HG03460 (cell line): ENCODE measurements around the gene C9orf43.
"Not testable (repeated sequence)": the region's sequence is repeated elsewhere in the genome, so short reads cannot be mapped to it uniquely, and the experiment has no call there.

Experiments
- ATAC-seq: cut with Tn5 transposase; IDR thresholded peaks from one replicate; pipeline ENCODE4 v1.9.1; 2021; ENCODE audit not compliant: unreplicated experiment

The C9orf43 gene

DNA sequence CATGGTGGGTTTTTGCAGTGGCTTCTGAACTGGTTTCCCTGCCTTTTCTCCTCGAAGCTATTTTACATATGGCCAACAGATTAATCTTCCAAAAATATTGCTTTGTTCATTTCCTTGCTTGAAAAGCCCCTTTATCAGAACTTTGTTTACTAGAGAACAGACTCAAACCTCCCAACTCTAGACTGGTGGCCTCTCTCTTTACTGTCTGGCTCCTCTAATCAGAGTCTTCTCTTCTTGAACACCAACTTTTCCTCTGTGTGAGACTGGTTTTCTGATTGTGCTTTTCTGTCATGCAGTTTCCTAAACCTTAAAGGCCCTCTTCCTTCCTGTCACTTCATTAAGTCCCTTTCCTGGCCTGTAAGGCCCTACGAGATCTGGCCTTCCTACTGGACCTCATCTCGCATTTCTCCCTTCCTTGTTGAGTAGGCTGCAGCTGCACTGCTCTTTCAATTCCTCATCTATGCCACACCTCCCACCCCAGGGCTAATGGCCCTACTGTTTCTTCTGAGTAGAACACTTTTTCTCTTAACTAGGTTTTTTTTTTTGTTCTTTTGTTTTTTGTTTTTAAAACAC is 5.7 kb downstream of the C9orf43 start:
- ATAC-seq: peak; percentile 97

- ATAC-seq: no peak
Measured at GRCh38 chr9:113417370-113417769, 6.8 kb downstream of the C9orf43 start.

DNA sequence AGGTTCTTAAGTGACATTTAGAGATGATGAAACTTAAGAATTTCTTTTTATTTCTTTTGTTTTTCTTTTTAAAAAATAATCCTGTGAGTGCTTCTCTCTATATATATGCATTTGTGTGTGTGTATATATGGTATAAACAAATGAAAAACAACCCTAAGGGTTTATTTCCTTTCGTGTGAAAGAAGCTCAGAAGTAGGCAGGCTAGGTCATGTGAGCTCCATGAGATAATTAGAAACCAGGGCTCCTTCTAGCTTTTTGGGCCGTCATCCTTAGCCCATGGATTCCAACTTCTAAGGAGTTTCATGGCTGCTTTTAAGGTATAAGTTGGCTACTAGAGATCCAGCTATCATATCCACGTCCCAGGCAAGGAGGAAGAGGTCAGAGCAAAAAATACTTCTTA is 11.2 kb downstream of the C9orf43 start:
- no peak for ATAC-seq

- no peak for ATAC-seq
Measured at GRCh38 chr9:113425072-113425471, 14.5 kb downstream of the C9orf43 start.

DNA sequence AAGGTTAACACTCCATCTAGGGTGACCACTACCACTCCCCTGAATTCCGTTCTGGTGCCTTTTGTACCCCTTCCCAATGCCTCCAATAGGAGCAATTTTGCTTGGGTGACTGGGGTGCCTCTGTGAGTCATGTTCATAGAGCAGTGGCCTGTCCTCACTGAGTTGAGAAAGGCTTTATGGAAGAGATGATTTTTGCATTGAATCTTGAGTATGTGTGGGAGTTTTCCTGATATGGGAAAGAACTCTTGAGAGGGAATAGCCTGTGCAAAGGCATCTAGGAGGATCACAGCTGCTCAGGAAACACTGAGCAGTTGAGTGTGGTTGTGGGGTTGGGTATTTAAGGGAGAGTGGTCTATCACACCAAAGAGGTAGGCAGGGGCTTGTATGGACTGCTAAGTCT is 16.2 kb downstream of the C9orf43 start:
- ATAC-seq: no peak

GRCh38 chr9:113427629-113428028 is 17.1 kb downstream of the C9orf43 start:
- no peak for ATAC-seq

- ATAC-seq: no peak
Measured at GRCh38 chr9:113428062-113428615, 17.6 kb downstream of the C9orf43 start.

DNA sequence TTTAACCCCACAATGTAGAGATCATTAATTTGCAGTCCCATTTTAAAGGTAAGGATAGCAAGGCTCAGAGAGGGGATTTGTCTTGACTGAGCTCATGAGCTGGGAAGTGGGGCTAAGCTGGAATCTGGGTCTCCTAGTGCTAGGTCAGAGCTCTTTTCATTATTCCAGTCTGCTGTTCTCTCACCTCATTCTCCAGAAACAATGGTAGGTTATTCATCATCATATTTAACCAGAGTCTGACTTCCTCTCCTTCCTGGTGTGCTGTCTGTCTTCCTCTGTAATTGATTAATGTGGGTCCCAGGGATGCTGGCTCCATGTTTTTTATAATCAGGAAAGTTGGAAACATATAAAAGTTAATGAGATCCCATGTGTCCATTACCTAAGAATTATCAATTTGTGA is 20.6 kb downstream of the C9orf43 start:
- no peak for ATAC-seq

DNA sequence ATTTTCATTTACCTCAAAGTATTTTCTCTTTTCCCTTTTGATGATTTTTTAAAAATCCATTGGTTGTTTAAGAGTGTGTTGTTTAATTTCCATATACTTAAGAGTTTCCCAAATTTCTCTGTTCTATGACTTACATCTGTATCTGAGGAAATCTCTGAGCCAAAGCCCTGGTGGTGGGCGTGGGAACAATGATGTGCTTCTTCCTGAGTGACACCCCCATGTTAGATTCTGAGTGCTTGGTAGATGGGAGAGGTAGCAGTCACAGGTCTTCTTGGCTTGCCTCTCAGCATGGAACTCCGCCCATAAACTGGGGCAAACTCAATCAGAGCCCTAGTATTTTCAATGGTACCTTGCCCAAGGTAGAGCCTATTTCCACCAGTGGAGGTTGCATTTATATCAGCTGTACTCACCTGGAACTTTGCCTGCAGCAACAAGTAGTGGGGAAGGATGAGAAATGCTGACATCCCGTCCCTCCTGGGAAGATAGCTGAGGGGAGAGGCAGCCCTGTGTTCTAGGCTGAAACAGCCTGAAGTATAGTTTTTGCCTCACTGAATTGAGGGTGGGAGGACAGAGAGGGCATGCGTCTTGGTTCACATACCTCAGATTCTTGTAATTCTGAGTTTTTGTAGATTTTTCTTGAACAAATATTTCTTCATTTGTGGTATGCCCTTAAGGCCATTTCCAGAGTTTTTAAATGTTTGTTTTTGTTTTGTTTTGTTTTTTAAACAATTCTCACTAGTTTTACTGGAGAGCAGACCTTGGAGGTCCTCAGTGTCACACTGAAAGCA is 26.4 kb downstream of the C9orf43 start:
- no peak for ATAC-seq

GRCh38 chr9:113437716-113438115 is 27.2 kb downstream of the C9orf43 start:
- not testable (repeated sequence) for ATAC-seq

DNA sequence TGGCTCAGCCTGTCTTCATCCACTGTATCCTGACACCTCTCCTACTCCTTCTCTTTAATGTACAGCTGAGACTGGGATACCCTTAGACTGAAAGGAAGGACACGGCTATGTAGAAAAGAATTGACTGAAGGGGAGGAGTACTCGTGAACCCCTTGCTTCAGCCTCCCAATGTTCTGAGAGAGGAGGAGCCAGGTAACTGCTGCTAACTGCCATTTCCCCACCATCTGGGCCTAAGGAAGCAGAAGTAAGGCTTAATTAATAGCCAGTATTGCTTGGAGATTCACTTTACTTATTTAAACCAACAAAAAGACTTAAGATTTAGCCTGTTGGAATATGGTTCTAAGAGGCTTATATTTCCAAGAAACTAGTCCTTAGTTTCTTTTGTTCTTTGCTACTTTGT is 34.2 kb downstream of the C9orf43 start:
- no peak for ATAC-seq

GRCh38 chr9:113446323-113446740 is 35.8 kb downstream of the C9orf43 start:
- ATAC-seq: no peak

GRCh38 chr9:113449376-113449775 is 38.8 kb downstream of the C9orf43 start:
- no peak for ATAC-seq

GRCh38 chr9:113452113-113452605 is 41.6 kb downstream of the C9orf43 start:
- no peak for ATAC-seq

- no peak for ATAC-seq
Measured at GRCh38 chr9:113454914-113455761, 44.6 kb downstream of the C9orf43 start.

DNA sequence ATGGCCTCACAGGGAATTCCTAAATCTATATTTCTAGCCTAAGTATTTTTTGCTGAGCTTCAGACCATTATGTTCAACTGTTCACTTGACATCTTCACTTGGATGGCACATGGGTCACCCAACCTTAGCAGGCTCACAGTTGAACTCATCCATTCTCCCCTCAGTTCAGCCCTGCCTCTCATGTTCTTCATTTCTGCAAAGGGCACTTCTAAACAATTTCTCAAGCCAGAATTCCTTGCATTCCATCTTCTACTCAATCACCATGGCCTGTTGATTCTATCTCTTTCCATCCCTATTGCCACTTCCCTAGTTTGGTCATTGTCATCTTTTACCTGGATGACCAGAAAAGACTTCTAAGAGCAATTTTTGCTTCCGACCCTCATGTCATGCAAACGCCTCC is 45.7 kb downstream of the C9orf43 start:
- no peak for ATAC-seq

DNA sequence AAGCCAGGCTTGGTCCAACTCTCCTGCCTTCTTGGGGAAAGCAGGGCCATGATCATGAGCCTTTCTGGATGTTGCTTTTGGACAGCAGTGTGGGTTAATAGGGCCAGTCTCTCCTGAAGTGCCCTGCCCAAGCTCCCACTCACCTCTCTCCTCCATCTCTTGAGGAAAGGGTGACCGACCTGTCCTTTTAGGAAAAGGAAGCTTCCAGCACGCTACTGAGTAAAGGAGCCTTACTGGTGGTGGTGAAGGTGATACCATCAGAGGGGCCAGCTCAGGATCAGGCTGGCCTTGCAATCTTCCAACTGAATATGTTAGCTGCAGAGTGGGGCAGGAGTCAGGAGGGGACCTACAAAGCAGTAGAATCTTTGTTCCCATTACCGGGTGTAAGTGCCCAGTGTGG is 50.7 kb downstream of the C9orf43 start:
- no peak for ATAC-seq

DNA sequence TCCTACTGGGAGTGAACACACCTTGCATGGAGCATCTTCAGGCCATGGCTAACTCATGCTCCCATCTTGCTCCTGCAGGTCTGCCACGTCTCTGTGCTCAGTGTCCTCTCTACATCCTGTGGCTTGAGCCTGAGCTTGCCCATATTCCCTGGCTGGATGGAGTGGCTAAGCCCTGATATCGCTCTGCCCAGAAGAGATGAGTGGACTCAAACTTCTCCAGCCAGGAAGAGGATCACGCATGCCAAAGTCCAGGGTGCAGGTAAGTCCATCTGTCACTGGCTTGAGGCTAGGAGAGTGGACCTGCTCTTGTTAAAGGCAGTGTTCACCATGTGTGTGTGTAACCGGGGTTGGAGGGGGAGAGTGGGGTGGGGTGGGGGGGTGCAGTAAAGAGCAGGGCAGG is 51.4 kb downstream of the C9orf43 start:
- ATAC-seq: no peak

- ATAC-seq: no peak
Measured at GRCh38 chr9:113462781-113463286, 52.3 kb downstream of the C9orf43 start.

DNA sequence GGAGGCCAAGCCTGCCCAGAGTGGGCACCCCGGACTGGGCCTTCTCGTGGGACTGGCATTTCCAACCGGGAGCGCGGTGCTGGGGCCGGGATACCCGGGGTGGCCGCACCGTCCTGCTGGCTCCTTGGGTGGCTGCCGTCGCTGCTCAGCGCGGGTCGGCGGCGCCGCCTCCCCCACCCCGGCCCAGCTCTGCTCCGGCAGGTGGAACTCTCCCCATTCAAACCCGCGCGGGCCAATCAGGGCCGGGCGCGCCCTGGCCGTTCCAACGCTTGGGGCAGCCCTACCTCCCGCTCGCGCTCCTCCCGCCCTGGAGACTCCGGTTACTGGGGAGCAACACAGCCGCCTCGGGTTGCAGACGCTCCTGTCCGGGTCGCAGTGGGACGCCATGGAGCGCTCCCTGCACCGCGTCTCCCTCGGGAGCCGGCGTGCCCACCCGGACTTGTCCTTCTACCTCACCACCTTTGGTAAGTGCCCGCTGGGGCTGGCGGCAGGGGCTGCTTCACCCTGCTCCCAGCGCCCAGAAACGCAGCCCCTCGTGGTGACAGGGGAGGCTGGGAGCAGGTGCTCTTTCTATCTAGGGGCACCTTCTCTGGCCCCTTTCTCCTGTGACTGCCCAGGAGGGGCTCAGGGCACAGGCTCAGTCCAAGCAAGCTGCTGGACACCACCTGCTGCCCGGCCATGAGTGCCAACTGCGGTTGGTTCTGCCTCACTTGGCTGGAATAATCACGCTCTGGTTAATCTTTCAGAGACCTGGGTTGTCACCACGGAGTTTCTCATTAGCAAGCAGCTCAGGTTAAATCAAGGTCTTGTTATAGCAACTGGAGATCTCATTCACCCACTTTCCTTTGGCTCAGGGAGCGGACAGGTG is 53.1 kb downstream of the C9orf43 start, which contains the start of gene RGS3:
Gene RGS3 (plus strand): TSS at position 310 of the 868 bp plus-strand sequence. CDS start 76 bp downstream, at position 386.
- no peak for ATAC-seq
